HCT116 (cell line): ENCODE results near the gene CLCN1. TPM values are rescaled to one million over a fixed set of nuclear protein-coding genes. Genes with fewer than 3 reads are reported as not detected.

Experiments used
- ATAC-seq: fragments of 200-7000 bp; cut with Tn5 transposase; 2 replicates; pipeline ENCODE4 v1.9.1; 2020; ENCODE audit warnings: mild to moderate bottlenecking, moderate library complexity
- BruUV-seq: library from RNA; stranded (reverse); fragments of 400-500 nt; replicated peaks from 2 replicates; lab custom pipeline; 2021; lab: Mats Ljungman, UMichigan
- CTCF ChIA-PET: fragments of 300-600 bp; sonication (Branson Sonifier 250); formaldehyde crosslinking; loops from one replicate; lab custom pipeline; 2021; ENCODE audit warnings: antibody characterized with exemption; lab: Charles Lee
- POLR2A ChIA-PET: fragments of 300-600, 350-600 bp; sonication (Branson Sonifier 250); formaldehyde crosslinking; loops from one replicate; lab custom pipeline; 2021; ENCODE audit warnings: antibody characterized with exemption; lab: Charles Lee
- RAD21 ChIA-PET, 2 experiments: fragments of 300-600 bp; sonication (Branson Sonifier 250); formaldehyde crosslinking; loops; one replicate each; lab custom pipeline; 2023; ENCODE audit warnings: low total read pairs in 2 of 2; ENCODE audit not compliant: uncharacterized antibody in 2 of 2, unreplicated experiment in 2 of 2, low non-redundant PET in 1 of 2; lab: Charles Lee
- DNase-seq: peaks from one replicate; pipeline ENCODE4 v3.0.0-alpha.2; 2010; ENCODE audit warnings: low read depth, low spot score
- H2AFZ ChIP-seq: fragments of 200-600 bp; shearing (Covaris generic), sonication (generic); 2 replicates; pipeline ENCODE4 v1.6.1; 2017; ENCODE audit warnings: low read depth, mixed run types, mixed read lengths, antibody characterized with exemption, low read length; ENCODE audit not compliant: poor library complexity, severe bottlenecking
- H3K27ac ChIP-seq: 2 replicates; pipeline ENCODE4 v1.5.1; 2012; ENCODE audit warnings: low read depth, low read length
- H3K27me3 ChIP-seq: fragments of 200-600 bp; sonication (generic); 2 replicates; pipeline ENCODE4 v1.6.1; 2016; ENCODE audit warnings: mixed run types, low read length, mixed read lengths; ENCODE audit not compliant: insufficient read depth
- H3K36me3 ChIP-seq, 2 experiments: fragments of 200-500 bp in 1 of 2; fragments of 200-600 bp in 1 of 2; sonication (Bioruptor generic) in 1 of 2; sonication (generic) in 1 of 2; 2 replicates each; pipeline versions ENCODE4 v1.5.1 to v1.6.1; 2014 to 2016; ENCODE audit warnings: low read length in 2 of 2, inconsistent platforms in 1 of 2, mixed read lengths in 1 of 2, mixed run types in 1 of 2; ENCODE audit not compliant: insufficient read depth in 2 of 2, control insufficient read depth in 1 of 2
- H3K4me1 ChIP-seq, 2 experiments: fragments of 200-600 bp in 1 of 2; sonication (generic) in 1 of 2; 2 replicates each; pipeline versions ENCODE4 v1.5.1 to v1.6.1; 2012 to 2017; ENCODE audit warnings: low read length in 2 of 2, inconsistent platforms in 1 of 2, mild to moderate bottlenecking in 1 of 2, mixed read lengths in 1 of 2, mixed run types in 1 of 2, moderate library complexity in 1 of 2; ENCODE audit not compliant: insufficient read depth in 2 of 2, control insufficient read depth in 1 of 2
- H3K4me2 ChIP-seq: fragments of 200-600 bp; sonication (generic); 2 replicates; pipeline ENCODE4 v1.6.1; 2017; ENCODE audit warnings: mixed run types, low read length, mixed read lengths
- H3K4me3 ChIP-seq, 2 experiments: fragments of 200-600 bp in 1 of 2; sonication (generic) in 1 of 2; replicated peaks in 1 of 2; 2 replicates each; pipeline ENCODE4 v1.5.1; 2011 to 2016; ENCODE audit warnings: low read length in 2 of 2, control low read depth in 1 of 2, low read depth in 1 of 2, mild to moderate bottlenecking in 1 of 2, mixed read lengths in 1 of 2, mixed run types in 1 of 2
- H3K79me2 ChIP-seq: fragments of 200-600 bp; sonication (generic); 2 replicates; pipeline ENCODE4 v1.6.1; 2017; ENCODE audit warnings: mild to moderate bottlenecking, mixed run types, low read length, moderate library complexity, mixed read lengths; ENCODE audit not compliant: insufficient read depth
- H3K9ac ChIP-seq: fragments of 200-600 bp; sonication (generic); 2 replicates; pipeline ENCODE4 v1.6.1; 2016; ENCODE audit warnings: low read length, mixed read lengths
- H3K9me2 ChIP-seq: fragments of 200-600 bp; sonication (generic), shearing (Covaris generic); 2 replicates; pipeline ENCODE4 v1.6.1; 2017; ENCODE audit warnings: mixed run types, mild to moderate bottlenecking, moderate library complexity; ENCODE audit not compliant: insufficient read depth
- H3K9me3 ChIP-seq, 2 experiments: fragments of 200-500 bp in 1 of 2; fragments of 200-600 bp in 1 of 2; sonication (Bioruptor generic) in 1 of 2; sonication (generic) in 1 of 2; 2 replicates each; pipeline ENCODE4 v1.6.1; 2014 to 2017; ENCODE audit warnings: low read length in 2 of 2, mixed read lengths in 2 of 2, inconsistent platforms in 1 of 2, low read depth in 1 of 2, mild to moderate bottlenecking in 1 of 2, mixed run types in 1 of 2, moderate library complexity in 1 of 2; ENCODE audit not compliant: control insufficient read depth in 1 of 2, insufficient read depth in 1 of 2
- H4K20me1 ChIP-seq: fragments of 200-600 bp; sonication (generic), shearing (Covaris generic); 2 replicates; pipeline ENCODE4 v1.6.1; 2017; ENCODE audit warnings: mixed run types, mild to moderate bottlenecking, moderate library complexity; ENCODE audit not compliant: insufficient read depth
- ATF3 ChIP-seq: IDR thresholded peaks from 2 replicates; pipeline ENCODE4 v1.6.1; 2012
- CBX3 ChIP-seq: IDR thresholded peaks from 2 replicates; pipeline ENCODE4 v1.6.1; 2012; ENCODE audit warnings: low read depth
- CEBPB ChIP-seq: IDR thresholded peaks from 2 replicates; pipeline ENCODE4 v1.6.1; 2012; ENCODE audit warnings: low read depth
- CTCF ChIP-seq, 3 experiments: fragments of 200-600 bp in 1 of 3; sonication (generic) in 1 of 3; IDR thresholded peaks in 2 of 3; conservative IDR thresholded peaks in 1 of 3; 2 replicates each; pipeline ENCODE4 v1.5.1; 2012 to 2017; ENCODE audit warnings: low read depth in 2 of 3, low read length in 2 of 3, antibody characterized with exemption in 1 of 3, borderline replicate concordance in 1 of 3, control low read depth in 1 of 3, mild to moderate bottlenecking in 1 of 3, mixed read lengths in 1 of 3, mixed run types in 1 of 3, moderate library complexity in 1 of 3; ENCODE audit not compliant: insufficient read depth in 1 of 3
- EGR1 ChIP-seq: IDR thresholded peaks from 2 replicates; pipeline ENCODE4 v1.6.1; 2012; ENCODE audit warnings: low read depth
- ELF1 ChIP-seq: IDR thresholded peaks from 2 replicates; pipeline ENCODE4 v1.6.1; 2012; ENCODE audit warnings: low read depth, borderline replicate concordance
- EZH2 ChIP-seq: fragments of 200-600 bp; sonication (generic); IDR thresholded peaks from 2 replicates; pipeline ENCODE4 v1.6.1; 2017; ENCODE audit warnings: antibody characterized with exemption, mixed run types
- EZH2phosphoT487 ChIP-seq: fragments of 200-600 bp; IDR thresholded peaks from 2 replicates; pipeline ENCODE4 v1.6.1; 2018; ENCODE audit warnings: antibody characterized with exemption, borderline replicate concordance
- FOSL1 ChIP-seq: IDR thresholded peaks from 2 replicates; pipeline ENCODE4 v1.6.1; 2012; ENCODE audit warnings: low read depth
- JUND ChIP-seq: IDR thresholded peaks from 2 replicates; pipeline ENCODE4 v1.6.1; 2012
- POLR2A ChIP-seq: IDR thresholded peaks from 2 replicates; pipeline ENCODE4 v1.7.0; 2011; ENCODE audit warnings: borderline replicate concordance; ENCODE audit not compliant: insufficient read depth, insufficient read length; ENCODE audit errors: extremely low read depth
- POLR2AphosphoS5 ChIP-seq: IDR thresholded peaks from 2 replicates; pipeline ENCODE4 v1.6.1; 2011; ENCODE audit warnings: mild to moderate bottlenecking, low read depth, low read length, moderate library complexity
- RAD21 ChIP-seq: IDR thresholded peaks from 2 replicates; pipeline ENCODE4 v1.6.1; 2012; ENCODE audit warnings: low read depth, mild to moderate bottlenecking
- REST ChIP-seq: IDR thresholded peaks from 2 replicates; pipeline ENCODE4 v1.6.1; 2012; ENCODE audit warnings: low read depth
- SIN3A ChIP-seq: IDR thresholded peaks from 2 replicates; pipeline ENCODE4 v1.6.1; 2012; ENCODE audit warnings: low read depth
- YY1 ChIP-seq: IDR thresholded peaks from 2 replicates; pipeline ENCODE4 v1.6.1; 2011; ENCODE audit warnings: low read length, low read depth, moderate library complexity, mild to moderate bottlenecking; ENCODE audit not compliant: insufficient replicate concordance; ENCODE audit errors: extremely low read depth
- ZBTB33 ChIP-seq: IDR thresholded peaks from 2 replicates; pipeline ENCODE4 v1.6.1; 2011; ENCODE audit warnings: mild to moderate bottlenecking, low read length, moderate library complexity; ENCODE audit not compliant: insufficient replicate concordance; ENCODE audit errors: extremely low read depth
- intact Hi-C: fragments of 100-400 bp; cut with micrococcal nuclease; formaldehyde crosslinking; loops from 2 replicates; pipeline ENCODE4 v1.10.0; 2022
- total RNA-seq: library from RNA; stranded (reverse); gene quantifications from one replicate; pipeline ENCODE4 v1.2.1, GENCODE V29; 2021; ENCODE audit not compliant: unreplicated experiment

CLCN1 gene
- total RNA-seq, 1 experiment from 2014 or later = 0.47 TPM

- no peak for TF ChIP-seq EZH2phosphoT487
- no peak for TF ChIP-seq ELF1
- TF ChIP-seq CEBPB = no peak
- TF ChIP-seq FOSL1 = no peak
- no peak for TF ChIP-seq JUND
- no peak for TF ChIP-seq RAD21
- no peak for TF ChIP-seq ZBTB33
- no peak for TF ChIP-seq EGR1
- no peak for TF ChIP-seq ATF3
- TF ChIP-seq CTCF (IDR thresholded peaks at IDR 0.05 in 2 of 3, conservative IDR thresholded peaks at IDR 0.05 in 1 of 3; ENCODE audit: borderline replicate concordance in 1 of 3, insufficient read depth in 1 of 3, low read depth in 2 of 3, low read length in 2 of 3) = no peak
- no peak for TF ChIP-seq CBX3
- TF ChIP-seq YY1 = no peak
- TF ChIP-seq POLR2AphosphoS5 = no peak
- no peak for TF ChIP-seq SIN3A
- no peak for TF ChIP-seq POLR2A
- no peak for TF ChIP-seq REST
- no peak for TF ChIP-seq EZH2
- Histone ChIP-seq H3K4me3 (no peak overlapping the region), H3K79me2 (peaks cover 54% of the 10 kb centered on the region), H3K27ac (no peak overlapping the region), H3K36me3 (peaks cover 34 to 35% of the 10 kb centered on the region in 2 experiments; a peak in 3 of 4 replicates), H3K4me2 (no peak overlapping the region), H2AFZ (no peak overlapping the region), H3K27me3 (no peaks in the 10 kb centered on the region), H4K20me1 (no peaks in the 10 kb centered on the region), H3K4me1 (peaks cover 21 to 36% of the 10 kb centered on the region in 2 experiments), H3K9ac (no peak overlapping the region), H3K9me3 (no peaks in the 10 kb centered on the region; a peak in 1 of 4 replicates), H3K9me2 (no peaks in the 10 kb centered on the region)
- DNase-seq (no peak), ATAC-seq (no peak)
- no TSS peak for BruUV-seq
- RAD21 ChIA-PET = no interaction called here
- intact Hi-C loops = no loop called here
- CTCF ChIA-PET = no interaction called here
- POLR2A ChIA-PET = no interaction called here
Observed at GRCh38 chr7:143290293-143290692, 25.6 kb upstream of the CLCN1 start.
